HG03045 (cell line): ENCODE results near the gene DPM3.
A peak's percentile ranks its signal among the peaks of the same experiment; 100 is the strongest.
"Not testable (repeated sequence)": the region's sequence is repeated elsewhere in the genome, so short reads cannot be mapped to it uniquely, and the experiment has no call there.

Experiments used
- ATAC-seq: cut with Tn5 transposase; IDR thresholded peaks from one replicate; pipeline ENCODE4 v1.9.1; 2021; ENCODE audit warnings: mild to moderate bottlenecking, moderate library complexity; ENCODE audit not compliant: unreplicated experiment

DPM3 gene

GRCh38 chr1:155139895-155140629 lies at the start of gene DPM3:
Gene DPM3, minus strand, starts transcription at chr1:155140531. Its CDS starts 291 bp downstream, at chr1:155140240.
- peak; percentile 69 for ATAC-seq

- not testable (repeated sequence) for ATAC-seq
These were observed 49.6 kb upstream of the DPM3 start for GRCh38 chr1:155189926-155190325.

GRCh38 chr1:155188268-155188667 lies 47.9 kb upstream of the DPM3 start:
- no peak for ATAC-seq

- ATAC-seq = no peak
These were observed 47.1 kb upstream of the DPM3 start for GRCh38 chr1:155187456-155187891.

- no peak for ATAC-seq
These were observed 46.6 kb upstream of the DPM3 start for GRCh38 chr1:155186794-155187455.

GRCh38 chr1:155186067-155186793 lies 45.9 kb upstream of the DPM3 start:
- ATAC-seq = no peak

GRCh38 chr1:155185783-155186066 lies 45.4 kb upstream of the DPM3 start:
- ATAC-seq = no peak

GRCh38 chr1:155184835-155185782 lies 44.8 kb upstream of the DPM3 start:
- peak; percentile 78 for ATAC-seq

GRCh38 chr1:155184351-155184811 lies 44.0 kb upstream of the DPM3 start:
- ATAC-seq = no peak

- ATAC-seq = no peak
These were observed 43.5 kb upstream of the DPM3 start for GRCh38 chr1:155183775-155184221.

- no peak for ATAC-seq
These were observed 41.8 kb upstream of the DPM3 start for GRCh38 chr1:155182052-155182550.

- ATAC-seq = no peak
These were observed 41.2 kb upstream of the DPM3 start for GRCh38 chr1:155181371-155182051.

- no peak for ATAC-seq
These were observed 39.0 kb upstream of the DPM3 start for GRCh38 chr1:155179112-155180031.

GRCh38 chr1:155178441-155179111 lies 38.2 kb upstream of the DPM3 start:
- ATAC-seq = no peak

- ATAC-seq = no peak
These were observed 37.6 kb upstream of the DPM3 start for GRCh38 chr1:155177918-155178281.

GRCh38 chr1:155177192-155177917 lies 37.0 kb upstream of the DPM3 start:
- ATAC-seq = no peak

GRCh38 chr1:155176544-155177071 lies 36.3 kb upstream of the DPM3 start:
- no peak for ATAC-seq
